Muscle of back (tissue), 11 donors: ENCODE measurements around the gene NUP188. TPM values are rescaled to one million over a fixed set of nuclear protein-coding genes. Genes with fewer than 3 reads are reported as not detected.
"Not testable (repeated sequence)": the region's sequence is repeated elsewhere in the genome, so short reads cannot be mapped to it uniquely, and the experiment has no call there.

Experiments
- DNase-seq, 3 donors: peaks; one replicate each; pipeline versions ENCODE4 v3.0.0 to v3.0.0-alpha.2; 2013
- polyA plus RNA-seq, 10 donors: library from polyadenylated mRNA; unstranded; fragments of 120-200 nt; gene quantifications; one replicate each; pipeline ENCODE4 v1.2.1, GENCODE V29; 2013; ENCODE audit not compliant: insufficient read length in 10 of 10

NUP188 gene
- polyA plus RNA-seq, 10 donors, result 26.6 to 49.9 (median 34.1) TPM

GRCh38 chr9:128943832-128944620 lies 3.5 kb upstream of the NUP188 start:
- DNase-seq, result no peak

- DNase-seq, result not testable (repeated sequence)
Measured at GRCh38 chr9:128944966-128945365, 2.5 kb upstream of the NUP188 start.

- no peak for DNase-seq
Measured at GRCh38 chr9:128945798-128946501, 1.5 kb upstream of the NUP188 start.

- DNase-seq, result no peak
Measured at GRCh38 chr9:128946571-128947276, 775 bp upstream of the NUP188 start.

GRCh38 chr9:128947277-128947526 lies 297 bp upstream of the NUP188 start:
- DNase-seq, result no peak

GRCh38 chr9:128961403-128961802 lies 13.9 kb downstream of the NUP188 start:
- DNase-seq, result not testable (repeated sequence)

GRCh38 chr9:128969491-128969890 lies 22.0 kb downstream of the NUP188 start:
- no peak for DNase-seq

- peak in 1 of 3 donors; percentile 4 for DNase-seq
Measured at GRCh38 chr9:128972956-128973355, 25.5 kb downstream of the NUP188 start.

- no peak for DNase-seq
Measured at GRCh38 chr9:128979111-128979510, 31.6 kb downstream of the NUP188 start.

- DNase-seq, result no peak
Measured at GRCh38 chr9:128983536-128983935, 36.0 kb downstream of the NUP188 start.

GRCh38 chr9:128986671-128987070 lies 39.2 kb downstream of the NUP188 start:
- no peak for DNase-seq

GRCh38 chr9:128987805-128988204 lies 40.3 kb downstream of the NUP188 start:
- peak; percentile 64 to 77 (median 74) for DNase-seq

GRCh38 chr9:128992995-128993394 lies 45.5 kb downstream of the NUP188 start:
- DNase-seq, result no peak

- DNase-seq, result no peak
Measured at GRCh38 chr9:128995791-128996190, 48.3 kb downstream of the NUP188 start.

- DNase-seq, result no peak
Measured at GRCh38 chr9:128998462-128998861, 51.0 kb downstream of the NUP188 start.

GRCh38 chr9:128999581-129000206 lies 52.2 kb downstream of the NUP188 start:
- no peak for DNase-seq

- no peak for DNase-seq
Measured at GRCh38 chr9:129001504-129002325, 54.2 kb downstream of the NUP188 start.

GRCh38 chr9:129002992-129003391 lies 55.5 kb downstream of the NUP188 start:
- no peak for DNase-seq

- DNase-seq, result not testable (repeated sequence)
Measured at GRCh38 chr9:129004173-129004572, 56.7 kb downstream of the NUP188 start.

GRCh38 chr9:129005336-129005997 lies 58.0 kb downstream of the NUP188 start:
- no peak for DNase-seq
